GM21367 (cell line): ENCODE measurements around the gene WRAP73.

Source experiments
- ATAC-seq: cut with Tn5 transposase; IDR thresholded peaks from one replicate; pipeline ENCODE4 v1.9.1; 2021; ENCODE audit not compliant: unreplicated experiment

WRAP73 gene

DNA sequence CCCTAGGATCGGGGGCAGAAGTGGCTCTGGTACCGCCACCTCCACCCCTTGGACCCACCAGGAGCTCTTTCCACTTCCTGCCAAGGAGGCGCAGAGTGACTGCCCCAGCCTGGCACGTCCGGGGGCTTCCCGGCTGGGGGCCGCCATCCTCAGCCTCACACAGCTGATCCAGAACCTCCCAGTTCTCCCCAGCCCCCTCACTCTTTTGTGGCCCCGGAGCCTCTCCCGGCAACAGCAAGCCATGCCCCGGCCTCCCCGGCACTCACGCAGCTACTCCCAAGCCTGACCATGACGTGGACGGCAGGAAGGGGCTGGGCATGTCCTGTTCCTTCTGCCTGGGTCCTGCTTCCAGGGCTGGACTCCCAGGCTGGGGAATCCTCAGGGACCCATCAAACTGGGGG lies 19.5 kb upstream of the WRAP73 start:
- ATAC-seq = no peak

GRCh38 chr1:3668585-3669300 lies 18.8 kb upstream of the WRAP73 start:
- no peak for ATAC-seq

DNA sequence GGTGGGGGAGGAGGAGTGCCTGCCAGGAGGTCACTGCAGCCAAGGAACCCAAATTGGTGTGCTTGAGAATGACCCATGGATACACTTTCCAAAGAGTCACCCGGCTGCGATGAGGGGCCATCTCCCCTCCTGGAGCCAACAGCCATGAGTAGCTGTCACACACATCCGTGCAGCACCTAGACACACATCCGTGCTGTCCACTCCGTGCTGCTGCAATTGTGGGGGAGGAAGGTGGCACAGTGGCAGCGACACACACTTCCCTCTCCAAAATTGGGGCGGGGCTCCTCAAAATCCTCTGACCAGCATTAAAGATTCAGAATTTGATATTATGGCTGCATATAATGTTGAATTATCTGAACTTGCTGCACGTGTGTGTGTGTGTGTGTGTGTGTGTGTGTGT lies 18.2 kb upstream of the WRAP73 start:
- ATAC-seq = no peak

DNA sequence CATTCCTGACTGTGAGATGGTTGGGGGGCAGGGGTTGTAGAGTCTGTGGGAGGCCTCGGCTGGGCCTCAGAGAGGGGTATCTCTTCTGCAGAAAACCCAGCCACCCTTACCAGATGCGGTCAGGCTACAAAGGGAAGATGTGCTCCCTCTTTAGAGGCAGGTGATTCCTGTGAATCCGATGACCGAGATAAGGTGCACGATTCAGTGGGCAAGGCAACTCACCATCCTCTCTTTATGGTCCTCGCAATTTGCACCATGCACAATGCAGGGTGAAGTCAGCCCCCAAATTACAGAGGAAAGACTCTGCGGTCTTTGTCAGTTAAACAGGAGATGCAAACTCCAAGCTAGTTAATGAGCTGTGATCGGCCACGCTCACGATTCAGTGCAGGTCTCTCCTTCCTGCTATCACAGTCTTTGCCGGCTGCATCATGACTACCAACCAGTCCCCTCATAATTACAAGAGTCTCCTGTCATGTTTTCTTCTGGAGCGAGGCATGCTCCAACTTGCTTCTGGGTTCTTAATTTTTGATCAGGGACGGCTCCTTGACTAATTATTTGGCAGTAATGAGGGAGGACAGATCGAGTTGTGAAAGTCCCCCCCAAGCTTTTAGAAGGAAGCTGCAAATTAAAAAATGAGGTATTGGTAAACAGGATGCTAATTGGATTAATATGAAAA lies 14.9 kb upstream of the WRAP73 start:
- ATAC-seq = no peak

DNA sequence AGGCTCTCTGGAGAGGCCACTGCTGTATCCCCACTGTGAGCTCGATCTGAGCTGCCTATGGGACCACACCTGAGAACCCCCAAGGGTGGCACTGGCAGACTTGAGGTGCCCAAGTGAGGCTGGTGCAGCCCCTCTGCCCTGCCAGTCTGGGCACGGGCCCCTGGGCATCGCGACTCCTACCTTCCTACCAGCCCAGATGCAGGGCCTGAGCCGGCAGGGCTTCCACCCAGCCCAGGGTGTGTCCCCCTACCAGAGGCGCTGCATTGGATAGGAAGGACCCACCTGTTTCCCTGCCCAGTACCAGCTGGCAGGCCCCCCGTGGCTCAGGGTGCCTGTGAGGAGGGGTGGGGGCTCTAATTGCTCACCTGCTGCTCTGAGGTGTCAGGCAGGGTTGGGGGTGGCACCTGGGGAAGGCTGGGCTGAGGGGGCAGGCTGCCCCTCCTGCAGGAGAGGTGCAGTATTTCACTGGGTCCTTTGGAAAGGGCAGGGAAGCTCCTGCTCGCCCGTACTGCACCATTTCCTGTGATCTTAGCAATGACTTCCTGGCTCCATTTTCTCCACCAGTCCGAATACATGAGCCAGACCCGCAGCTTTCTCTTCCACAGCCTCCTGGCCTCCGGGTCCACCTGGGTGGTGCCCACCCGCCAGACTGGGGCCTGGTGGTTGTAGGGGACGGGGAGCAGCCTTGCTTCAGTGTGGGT lies 14.2 kb upstream of the WRAP73 start:
- no peak for ATAC-seq

- no peak for ATAC-seq
These were observed 12.3 kb upstream of the WRAP73 start for GRCh38 chr1:3662080-3662671.

DNA sequence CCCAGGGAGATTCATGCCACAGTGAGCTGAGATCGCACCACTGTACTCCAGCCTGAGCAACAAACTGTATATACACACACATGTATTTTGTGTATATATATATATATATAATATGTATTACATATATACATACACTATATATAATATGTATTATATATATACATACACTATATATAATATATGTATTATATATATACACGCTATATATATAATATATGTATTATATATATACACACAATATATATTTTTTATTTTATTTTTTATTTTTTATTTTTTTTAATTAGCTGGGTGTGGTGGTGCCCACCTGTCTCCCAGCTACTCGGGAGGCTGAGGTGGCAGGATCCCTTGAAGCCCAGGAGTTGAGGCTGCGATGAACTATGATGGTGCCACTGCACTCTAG lies 11.7 kb upstream of the WRAP73 start:
- no peak for ATAC-seq

DNA sequence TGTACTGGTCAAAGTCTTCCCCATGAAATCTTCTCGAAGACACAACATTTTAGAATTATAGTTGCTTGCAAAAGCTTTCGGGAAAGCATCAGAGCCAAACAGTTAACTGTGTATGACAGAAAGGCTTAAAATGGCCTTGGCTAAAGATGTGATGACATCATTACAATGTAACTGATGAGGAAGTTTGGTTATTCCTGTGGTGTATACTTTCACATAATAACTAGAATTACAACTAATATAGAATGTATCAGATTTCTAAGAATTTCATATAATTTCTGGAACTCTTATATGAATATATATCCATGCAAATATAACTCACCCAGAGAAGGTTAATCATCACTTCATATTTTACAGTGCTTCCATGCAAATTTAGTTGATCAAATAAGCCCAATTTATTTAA lies 10.8 kb upstream of the WRAP73 start:
- ATAC-seq = no peak

DNA sequence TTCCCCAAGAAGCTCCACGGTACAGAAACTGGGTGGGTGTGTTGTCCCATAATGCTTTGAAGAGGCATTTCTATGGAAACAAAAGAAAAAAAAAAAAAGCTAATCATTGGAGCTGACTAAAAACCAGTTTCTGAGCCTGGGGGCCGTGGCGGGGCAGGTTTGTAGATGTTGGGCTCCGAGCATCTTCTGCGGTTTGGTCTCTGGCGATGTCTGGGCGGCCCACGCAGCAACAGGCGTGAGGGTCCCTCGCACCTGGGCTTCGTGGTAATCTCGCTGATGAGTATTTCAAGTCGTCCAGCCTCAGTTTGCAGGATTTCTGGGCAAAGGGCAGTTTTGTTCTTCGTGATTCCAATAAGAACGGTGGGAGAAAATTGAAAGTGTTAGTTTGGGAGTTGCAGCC lies 9.2 kb upstream of the WRAP73 start:
- no peak for ATAC-seq

DNA sequence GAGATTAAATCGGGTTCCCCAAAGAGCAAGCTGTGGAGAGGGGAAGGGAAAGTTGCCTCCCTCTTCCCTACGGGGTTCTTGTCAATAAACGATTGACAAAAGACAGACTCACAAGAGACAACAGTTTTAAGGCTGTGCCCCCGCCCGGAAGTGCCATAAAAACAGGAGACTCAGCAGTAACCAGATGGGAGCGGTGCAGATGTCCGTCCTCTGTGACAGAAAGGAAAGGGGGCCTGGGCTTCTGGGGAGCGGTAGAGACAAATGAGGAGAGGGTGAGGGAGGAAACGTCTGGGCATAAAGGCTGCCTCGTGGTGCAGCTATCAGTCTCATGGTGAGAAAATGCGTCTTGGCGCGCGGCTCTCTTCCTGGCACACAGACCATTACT lies 8.3 kb upstream of the WRAP73 start:
- no peak for ATAC-seq

- ATAC-seq = no peak
These were observed 7.8 kb upstream of the WRAP73 start for GRCh38 chr1:3657578-3658230.

GRCh38 chr1:3657096-3657475 lies 7.2 kb upstream of the WRAP73 start:
- no peak for ATAC-seq

DNA sequence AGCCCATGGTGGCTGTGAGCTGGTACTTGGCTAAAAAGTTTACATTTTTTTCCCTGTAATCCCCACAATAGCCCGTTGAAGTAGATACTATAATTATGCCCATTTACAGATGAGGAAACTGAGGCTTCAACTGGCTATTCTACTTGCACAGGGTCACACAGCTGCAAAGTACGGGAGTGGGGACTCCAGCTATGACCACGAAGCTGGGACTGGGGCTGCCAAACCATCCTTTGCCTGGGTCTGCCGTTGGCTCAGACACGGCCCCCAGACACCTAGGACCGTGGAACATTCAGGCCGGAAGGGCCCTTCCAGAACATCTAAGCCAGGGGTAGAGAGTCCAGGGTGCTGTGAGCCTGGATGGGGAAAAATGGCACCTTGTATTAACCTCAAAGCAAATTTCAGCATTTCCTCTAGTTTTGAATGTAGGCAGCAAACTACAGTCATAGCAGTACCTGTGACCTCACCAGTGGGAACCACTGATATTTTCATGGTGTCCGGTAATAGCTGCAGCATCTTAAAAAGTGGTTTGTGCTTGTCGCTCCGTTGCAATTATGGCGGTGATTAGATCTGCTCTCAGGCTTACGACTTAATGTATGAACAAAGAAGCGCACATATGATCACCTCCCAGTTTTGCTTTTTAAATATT lies 6.7 kb upstream of the WRAP73 start:
- peak; percentile 51 for ATAC-seq

GRCh38 chr1:3654549-3655281 lies 4.8 kb upstream of the WRAP73 start:
- ATAC-seq = no peak

- no peak for ATAC-seq
These were observed 3.3 kb upstream of the WRAP73 start for GRCh38 chr1:3653286-3653618.

DNA sequence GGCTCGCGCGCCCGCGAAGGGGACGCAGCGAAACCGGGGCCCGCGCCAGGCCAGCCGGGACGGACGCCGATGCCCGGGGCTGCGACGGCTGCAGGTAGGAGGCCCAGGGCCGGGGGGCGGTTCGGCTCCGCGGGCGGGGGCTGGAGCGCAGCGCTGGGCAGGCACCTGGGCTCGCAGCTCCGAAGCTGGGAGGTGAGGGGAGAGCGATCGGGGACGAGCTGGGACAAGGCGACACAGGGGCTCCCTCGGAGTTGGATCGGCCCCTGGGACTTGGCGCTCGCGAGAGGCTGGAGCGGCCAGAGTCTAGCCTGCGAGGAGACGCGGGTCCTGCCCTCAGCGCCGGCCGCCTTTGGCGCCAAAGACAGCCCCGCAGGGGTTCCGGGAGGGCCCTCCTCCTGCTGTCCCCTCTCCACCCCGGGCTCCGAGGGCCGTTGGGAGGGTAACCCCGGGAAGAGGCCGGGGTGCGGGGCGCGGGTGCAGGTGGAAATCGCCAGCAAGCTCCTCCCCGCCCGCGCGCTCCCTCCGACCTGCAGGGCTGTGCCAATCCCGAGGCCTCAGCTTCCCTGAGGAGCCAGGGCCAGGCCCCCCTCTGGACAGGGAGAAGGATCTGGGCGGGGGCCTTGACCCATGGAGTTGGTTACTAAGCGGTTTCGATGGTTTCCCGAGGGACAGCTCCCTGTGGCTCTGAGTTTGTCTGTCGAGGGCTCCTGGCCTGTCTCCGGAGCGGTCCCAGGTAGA lies 2.8 kb upstream of the WRAP73 start:
- ATAC-seq = no peak

GRCh38 chr1:3651930-3652547 lies 2.1 kb upstream of the WRAP73 start, which contains the start of gene TP73:
Gene TP73, plus strand, starts transcription at chr1:3652516. Its CDS starts 29,850 bp downstream, at chr1:3682366.
- no peak for ATAC-seq

DNA sequence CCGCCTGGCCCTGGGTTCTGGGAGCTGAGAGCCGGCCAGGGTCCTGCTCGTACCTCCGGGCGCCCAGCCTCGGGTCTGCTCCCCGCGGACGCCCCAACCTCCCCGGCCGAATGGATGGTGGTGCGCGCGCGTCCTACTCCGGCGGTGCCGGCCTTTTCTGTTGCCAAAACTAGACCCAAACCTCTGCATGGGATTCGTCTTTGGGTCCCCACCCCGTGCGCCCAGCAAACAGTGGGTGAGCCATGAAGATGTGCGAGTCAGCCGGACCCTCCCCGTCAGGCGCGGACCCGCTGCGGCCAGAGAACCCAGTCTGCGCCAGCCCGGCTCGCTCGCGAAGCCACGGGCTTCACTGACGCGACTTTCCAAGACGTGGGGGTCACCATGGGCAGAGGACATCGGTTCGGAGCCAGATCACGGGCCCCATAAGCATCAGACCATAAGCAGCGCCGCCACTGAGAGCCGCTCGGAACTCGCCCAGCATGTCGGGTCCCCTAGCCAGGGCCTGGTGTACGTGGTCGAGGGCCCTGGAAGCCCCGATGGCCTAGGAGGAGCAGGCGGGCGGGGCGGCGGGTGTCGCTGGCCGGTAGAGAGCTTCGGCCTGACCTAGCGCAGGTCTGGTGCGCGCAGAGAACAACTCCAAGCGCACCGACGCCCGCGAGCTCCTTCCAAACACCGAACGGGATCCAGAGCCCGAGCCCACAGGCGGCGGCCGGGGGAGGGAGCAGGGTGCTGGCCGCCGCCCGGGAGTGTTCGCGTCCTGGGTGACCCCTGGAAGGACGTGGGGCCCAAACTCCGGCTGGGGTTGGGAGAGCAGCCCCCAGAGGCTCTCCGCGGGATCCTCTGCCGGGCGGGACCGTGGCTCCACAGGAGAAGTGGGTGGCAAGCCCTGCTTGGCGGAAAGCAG lies 1.4 kb upstream of the WRAP73 start:
- no peak for ATAC-seq
